ENCODE measurements around the gene COL5A1. TPM values are rescaled to one million over a fixed set of nuclear protein-coding genes. Genes with fewer than 3 reads are reported as not detected.

COL5A1 gene
- total and polyA plus RNA-seq, 2 donors from 2014 or later, result 2.4 to 23.8 TPM

- intact Hi-C loops (cut with DNase I), result no loop called here
- DNase-seq (no peak), FAIRE-seq (no peak)
- no peaks in the 10 kb centered on the region for H3K4me1 ChIP-seq (ENCODE audit: control insufficient read depth in 2 of 3, insufficient read depth in 2 of 3, low read depth in 1 of 3, low read length in 3 of 3)
- H3K9me3 ChIP-seq (ENCODE audit: control insufficient read depth in 2 of 3, insufficient read depth in 1 of 3, low read length in 3 of 3), result no peaks in the 10 kb centered on the region
- H3K36me3 ChIP-seq (ENCODE audit: control insufficient read depth in 2 of 3, insufficient read depth in 3 of 3, low read length in 3 of 3), result no peaks in the 10 kb centered on the region
- no peak overlapping the region for H3K4me3 ChIP-seq (ENCODE audit: low read length in 3 of 3)
- H3K9ac ChIP-seq (ENCODE audit: low read length in 3 of 3), result no peak overlapping the region
- H3K27ac ChIP-seq (ENCODE audit: low read depth in 2 of 2, low read length in 2 of 2), result no peak overlapping the region
- TF ChIP-seq, protein P1, sequence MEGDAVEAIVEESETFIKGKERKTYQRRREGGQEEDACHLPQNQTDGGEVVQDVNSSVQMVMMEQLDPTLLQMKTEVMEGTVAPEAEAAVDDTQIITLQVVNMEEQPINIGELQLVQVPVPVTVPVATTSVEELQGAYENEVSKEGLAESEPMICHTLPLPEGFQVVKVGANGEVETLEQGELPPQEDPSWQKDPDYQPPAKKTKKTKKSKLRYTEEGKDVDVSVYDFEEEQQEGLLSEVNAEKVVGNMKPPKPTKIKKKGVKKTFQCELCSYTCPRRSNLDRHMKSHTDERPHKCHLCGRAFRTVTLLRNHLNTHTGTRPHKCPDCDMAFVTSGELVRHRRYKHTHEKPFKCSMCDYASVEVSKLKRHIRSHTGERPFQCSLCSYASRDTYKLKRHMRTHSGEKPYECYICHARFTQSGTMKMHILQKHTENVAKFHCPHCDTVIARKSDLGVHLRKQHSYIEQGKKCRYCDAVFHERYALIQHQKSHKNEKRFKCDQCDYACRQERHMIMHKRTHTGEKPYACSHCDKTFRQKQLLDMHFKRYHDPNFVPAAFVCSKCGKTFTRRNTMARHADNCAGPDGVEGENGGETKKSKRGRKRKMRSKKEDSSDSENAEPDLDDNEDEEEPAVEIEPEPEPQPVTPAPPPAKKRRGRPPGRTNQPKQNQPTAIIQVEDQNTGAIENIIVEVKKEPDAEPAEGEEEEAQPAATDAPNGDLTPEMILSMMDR (IDR thresholded peaks at IDR 0.05; ENCODE audit: borderline replicate concordance, extremely low read depth, insufficient read depth), result no peak
- no peaks in the 10 kb centered on the region for H3K27me3 ChIP-seq (ENCODE audit: control insufficient read depth, insufficient read depth, low read length)
Measured at GRCh38 chr9:134724202-134724911, 82.8 kb downstream of the COL5A1 start.

- TF ChIP-seq, protein P1 (IDR thresholded peaks at IDR 0.05; ENCODE audit: borderline replicate concordance, extremely low read depth, insufficient read depth), result no peak
- H3K4me3 ChIP-seq (ENCODE audit: low read length in 3 of 3), result no peak overlapping the region
- H3K27me3 ChIP-seq (ENCODE audit: control insufficient read depth, insufficient read depth, low read length), result no peaks in the 10 kb centered on the region
- no peaks in the 10 kb centered on the region for H3K9me3 ChIP-seq (ENCODE audit: control insufficient read depth in 2 of 3, insufficient read depth in 1 of 3, low read length in 3 of 3)
- H3K27ac ChIP-seq (ENCODE audit: low read depth in 2 of 2, low read length in 2 of 2), result no peak overlapping the region
- no peak overlapping the region for H3K9ac ChIP-seq (ENCODE audit: low read length in 3 of 3)
- no peaks in the 10 kb centered on the region for H3K36me3 ChIP-seq (ENCODE audit: control insufficient read depth in 2 of 3, insufficient read depth in 3 of 3, low read length in 3 of 3)
- DNase-seq, result peak in 1 of 5 donors; percentile 52
- H3K4me1 ChIP-seq (ENCODE audit: control insufficient read depth in 2 of 3, insufficient read depth in 2 of 3, low read depth in 1 of 3, low read length in 3 of 3), result no peaks in the 10 kb centered on the region
- FAIRE-seq, result no peak
- intact Hi-C loops (cut with DNase I), result no loop called here
Measured at GRCh38 chr9:134724912-134725604, 83.5 kb downstream of the COL5A1 start.

GRCh38 chr9:134725605-134725940, 84.0 kb downstream of the COL5A1 start:
- no peak overlapping the region for H3K9ac ChIP-seq (ENCODE audit: low read length in 3 of 3)
- no peak overlapping the region for H3K27ac ChIP-seq (ENCODE audit: low read depth in 2 of 2, low read length in 2 of 2)
- H3K27me3 ChIP-seq (ENCODE audit: control insufficient read depth, insufficient read depth, low read length), result no peaks in the 10 kb centered on the region
- FAIRE-seq (no peak), DNase-seq (no peak)
- no peak overlapping the region for H3K4me3 ChIP-seq (ENCODE audit: low read length in 3 of 3)
- H3K36me3 ChIP-seq (ENCODE audit: control insufficient read depth in 2 of 3, insufficient read depth in 3 of 3, low read length in 3 of 3), result no peaks in the 10 kb centered on the region
- H3K4me1 ChIP-seq (ENCODE audit: control insufficient read depth in 2 of 3, insufficient read depth in 2 of 3, low read depth in 1 of 3, low read length in 3 of 3), result no peaks in the 10 kb centered on the region
- TF ChIP-seq, protein P1 (IDR thresholded peaks at IDR 0.05; ENCODE audit: borderline replicate concordance, extremely low read depth, insufficient read depth), result no peak
- H3K9me3 ChIP-seq (ENCODE audit: control insufficient read depth in 2 of 3, insufficient read depth in 1 of 3, low read length in 3 of 3), result no peaks in the 10 kb centered on the region
- intact Hi-C loops (cut with DNase I), result no loop called here
